ENCODE results near the gene DGCR2. TPM values are rescaled to one million over a fixed set of nuclear protein-coding genes. Genes with fewer than 3 reads are reported as not detected.

The DGCR2 gene
- total RNA-seq, 3 donors from 2014 or later = 36.8 to 58.4 (median 42.9) TPM

DNA sequence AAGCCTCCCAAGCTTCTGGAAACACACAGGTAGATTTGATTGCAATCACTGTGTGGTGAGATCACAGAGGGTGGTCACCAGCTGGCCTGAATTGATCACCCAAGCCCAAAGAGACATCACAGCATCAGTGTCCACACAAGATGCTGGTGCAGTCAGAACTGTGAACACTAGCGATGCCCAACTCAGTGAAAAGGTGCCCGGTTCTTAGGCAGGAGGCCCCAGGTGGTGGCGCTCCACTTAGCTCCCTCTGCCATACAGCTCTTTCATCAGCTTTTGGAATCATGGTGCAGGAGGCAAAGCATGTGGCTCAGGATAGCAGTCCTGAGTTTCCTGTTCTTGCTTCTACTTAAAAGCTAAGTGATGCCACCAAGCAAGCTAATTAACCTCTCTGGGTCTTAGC lies 11.1 kb downstream of the DGCR2 start:
- peaks cover 7 to 24% of the 10 kb centered on the region in 2 donors for H3K4me1 ChIP-seq
- DNase-seq (ENCODE audit: low spot score in 2 of 2) = no peak
- TF ChIP-seq, protein P1, sequence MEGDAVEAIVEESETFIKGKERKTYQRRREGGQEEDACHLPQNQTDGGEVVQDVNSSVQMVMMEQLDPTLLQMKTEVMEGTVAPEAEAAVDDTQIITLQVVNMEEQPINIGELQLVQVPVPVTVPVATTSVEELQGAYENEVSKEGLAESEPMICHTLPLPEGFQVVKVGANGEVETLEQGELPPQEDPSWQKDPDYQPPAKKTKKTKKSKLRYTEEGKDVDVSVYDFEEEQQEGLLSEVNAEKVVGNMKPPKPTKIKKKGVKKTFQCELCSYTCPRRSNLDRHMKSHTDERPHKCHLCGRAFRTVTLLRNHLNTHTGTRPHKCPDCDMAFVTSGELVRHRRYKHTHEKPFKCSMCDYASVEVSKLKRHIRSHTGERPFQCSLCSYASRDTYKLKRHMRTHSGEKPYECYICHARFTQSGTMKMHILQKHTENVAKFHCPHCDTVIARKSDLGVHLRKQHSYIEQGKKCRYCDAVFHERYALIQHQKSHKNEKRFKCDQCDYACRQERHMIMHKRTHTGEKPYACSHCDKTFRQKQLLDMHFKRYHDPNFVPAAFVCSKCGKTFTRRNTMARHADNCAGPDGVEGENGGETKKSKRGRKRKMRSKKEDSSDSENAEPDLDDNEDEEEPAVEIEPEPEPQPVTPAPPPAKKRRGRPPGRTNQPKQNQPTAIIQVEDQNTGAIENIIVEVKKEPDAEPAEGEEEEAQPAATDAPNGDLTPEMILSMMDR (IDR thresholded peaks at IDR 0.05) = no peak
- TF ChIP-seq POLR2AphosphoS5 (IDR thresholded peaks at IDR 0.05) (no peak), POLR2A (IDR thresholded peaks at IDR 0.05) (no peak)
- no peaks in the 10 kb centered on the region for H3K9me3 ChIP-seq
- no peak overlapping the region for H3K4me3 ChIP-seq
- intact Hi-C loops (cut with DNase I; ENCODE audit: low total_unique reads) = no loop called here
- H3K27me3 ChIP-seq = no peaks in the 10 kb centered on the region
- no peak overlapping the region for H3K27ac ChIP-seq
- no peaks in the 10 kb centered on the region for H3K36me3 ChIP-seq

DNA sequence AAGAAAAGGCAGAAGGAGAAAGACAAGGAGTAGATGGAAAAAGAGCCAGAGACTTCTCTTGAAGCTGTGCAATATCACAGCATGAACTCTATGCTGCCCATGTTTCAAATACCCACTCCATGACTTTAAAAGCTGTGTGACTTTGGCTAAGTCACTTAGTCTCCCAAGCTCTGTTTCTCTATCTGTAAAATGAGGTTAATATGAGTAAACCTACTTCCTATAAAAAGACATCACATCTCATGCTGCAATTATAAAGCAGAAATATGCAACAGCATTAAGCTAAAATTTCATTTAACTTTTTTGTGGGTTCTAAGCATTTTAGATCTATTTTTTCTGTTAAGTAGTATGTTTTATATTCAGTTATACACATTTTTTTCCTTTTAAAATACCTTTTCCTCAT lies 11.6 kb downstream of the DGCR2 start:
- peaks cover 8 to 24% of the 10 kb centered on the region in 2 donors for H3K4me1 ChIP-seq
- TF ChIP-seq, protein P1 (IDR thresholded peaks at IDR 0.05) = no peak
- TF ChIP-seq POLR2AphosphoS5 (IDR thresholded peaks at IDR 0.05) (no peak), POLR2A (IDR thresholded peaks at IDR 0.05) (no peak)
- H3K27ac ChIP-seq = peak overlapping the region in 1 of 2 donors; percentile 86
- DNase-seq (ENCODE audit: low spot score in 2 of 2) = no peak
- H3K36me3 ChIP-seq = no peaks in the 10 kb centered on the region
- H3K27me3 ChIP-seq = no peaks in the 10 kb centered on the region
- no peaks in the 10 kb centered on the region for H3K9me3 ChIP-seq
- no peak overlapping the region for H3K4me3 ChIP-seq
- intact Hi-C loops (cut with DNase I; ENCODE audit: low total_unique reads) = no loop called here

DNA sequence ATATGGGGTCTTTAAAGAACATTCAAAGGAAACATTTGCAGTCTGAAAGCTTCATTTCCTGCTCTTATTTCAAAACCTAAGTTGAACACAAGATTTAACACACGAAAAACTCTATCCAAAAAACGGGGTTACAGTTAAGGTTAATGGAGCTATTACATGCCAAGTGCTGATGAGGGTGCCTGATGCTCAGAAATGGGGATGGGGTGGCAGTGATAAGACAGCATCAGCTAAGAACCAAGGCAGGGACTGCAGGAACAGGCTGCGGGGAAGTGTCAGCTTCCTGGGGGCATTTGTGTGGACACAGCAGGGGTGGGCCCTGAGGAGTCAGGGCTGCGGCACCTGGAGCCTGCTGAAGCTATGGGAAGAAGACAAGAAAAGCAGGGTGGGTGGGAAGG lies 12.2 kb downstream of the DGCR2 start:
- Histone ChIP-seq H3K9me3 (no peaks in the 10 kb centered on the region), H3K36me3 (no peaks in the 10 kb centered on the region), H3K27ac (peak overlapping the region; percentile 45 to 86), H3K4me3 (no peak overlapping the region), H3K27me3 (no peaks in the 10 kb centered on the region), H3K4me1 (peaks cover 8 to 24% of the 10 kb centered on the region in 2 donors)
- TF ChIP-seq, protein P1 (IDR thresholded peaks at IDR 0.05) = no peak
- TF ChIP-seq POLR2A (IDR thresholded peaks at IDR 0.05) = no peak
- TF ChIP-seq POLR2AphosphoS5 (IDR thresholded peaks at IDR 0.05) = no peak
- no peak for DNase-seq (ENCODE audit: low spot score in 2 of 2)
- intact Hi-C loops (cut with DNase I; ENCODE audit: low total_unique reads) = no loop called here

DNA sequence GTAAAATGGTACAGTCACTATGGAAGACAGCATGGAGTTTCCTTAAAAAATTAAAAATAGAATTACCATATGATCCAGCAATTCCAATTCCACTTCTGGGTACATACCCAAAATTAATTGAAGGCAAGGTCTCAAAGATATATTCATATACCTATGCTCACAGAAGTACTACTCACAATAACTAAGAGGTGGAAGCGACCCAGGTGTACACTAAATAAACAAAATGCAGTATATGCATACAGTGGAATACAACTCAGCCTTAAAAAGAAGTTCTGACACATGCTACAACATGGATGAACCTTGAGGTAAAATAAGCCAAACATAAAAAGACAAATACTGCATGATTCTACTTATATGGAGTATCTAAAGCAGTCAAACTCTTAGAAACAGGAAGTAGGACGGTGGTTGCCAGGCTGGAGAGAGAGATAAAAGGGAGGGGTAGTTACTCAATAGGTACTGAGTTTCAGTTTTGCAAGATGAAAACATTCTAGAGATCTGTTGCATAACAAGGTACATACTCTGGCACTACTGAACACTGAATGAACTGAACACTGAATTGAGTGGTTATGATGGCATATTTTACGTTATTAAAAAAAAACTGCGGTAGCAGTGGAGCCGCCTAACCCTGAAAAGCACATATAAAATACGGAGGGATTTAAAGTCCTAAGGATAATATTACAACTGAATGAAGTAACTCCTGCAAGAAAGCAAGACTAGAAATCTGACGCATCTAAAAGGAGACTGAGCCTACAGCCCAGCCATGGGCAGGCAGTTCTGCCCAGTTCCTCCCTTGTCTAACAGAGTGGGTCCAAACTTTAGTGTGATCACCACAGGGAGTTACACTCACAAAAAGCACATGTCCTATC lies 12.8 kb downstream of the DGCR2 start:
- TF ChIP-seq POLR2A (IDR thresholded peaks at IDR 0.05) (no peak), POLR2AphosphoS5 (IDR thresholded peaks at IDR 0.05) (peak in 1 of 3 donors; percentile 19)
- TF ChIP-seq, protein P1 (IDR thresholded peaks at IDR 0.05) = no peak
- Histone ChIP-seq H3K27ac (peak overlapping the region; percentile 76 to 86), H3K4me1 (peaks cover 8 to 20% of the 10 kb centered on the region in 2 donors), H3K9me3 (no peaks in the 10 kb centered on the region), H3K4me3 (no peak overlapping the region), H3K36me3 (no peaks in the 10 kb centered on the region), H3K27me3 (no peaks in the 10 kb centered on the region)
- DNase-seq (ENCODE audit: low spot score in 2 of 2) = peak in 1 of 2 donors; percentile 62
- intact Hi-C loops (cut with DNase I; ENCODE audit: low total_unique reads) = no loop called here

DNA sequence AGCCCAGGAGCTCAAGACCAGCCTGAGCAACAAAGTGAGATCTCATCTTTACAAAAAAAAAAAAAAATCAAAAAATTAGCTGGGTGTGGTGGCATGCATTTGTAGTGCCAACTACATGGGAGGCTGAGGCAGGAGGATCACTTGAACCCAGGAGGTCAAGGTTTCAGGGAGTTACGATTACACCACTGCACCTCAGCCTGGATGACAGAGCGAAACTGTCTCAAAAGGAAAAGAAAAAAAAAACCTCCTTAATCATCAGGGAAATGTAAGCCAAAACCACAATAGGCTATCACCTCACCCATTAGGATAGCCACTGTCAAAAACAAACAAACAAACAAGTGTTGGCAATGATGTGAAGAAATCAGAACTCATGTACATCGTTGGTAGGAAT lies 13.4 kb downstream of the DGCR2 start:
- intact Hi-C loops (cut with DNase I; ENCODE audit: low total_unique reads) = no loop called here
- no peak for DNase-seq (ENCODE audit: low spot score in 2 of 2)
- TF ChIP-seq POLR2AphosphoS5 (IDR thresholded peaks at IDR 0.05) (no peak), POLR2A (IDR thresholded peaks at IDR 0.05) (no peak)
- TF ChIP-seq, protein P1 (IDR thresholded peaks at IDR 0.05) = no peak
- Histone ChIP-seq H3K4me1 (peaks cover 8 to 20% of the 10 kb centered on the region in 2 donors), H3K27me3 (no peaks in the 10 kb centered on the region), H3K9me3 (no peaks in the 10 kb centered on the region), H3K36me3 (no peaks in the 10 kb centered on the region), H3K27ac (peak overlapping the region; percentile 76 to 86), H3K4me3 (no peak overlapping the region)
